Measurements from ENCODE around the gene SCARB1.
"Not testable (repeated sequence)": the region's sequence is repeated elsewhere in the genome, so short reads cannot be mapped to it uniquely, and the experiment has no call there.

- not testable (repeated sequence) for TF ChIP-seq POLR2A, EP300, CTCF (IDR thresholded peaks at IDR 0.05)
These were observed 24.1 kb upstream of the SCARB1 start for GRCh38 chr12:124887766-124888165.

Data from tibial nerve (tissue), 4 donors.